Ishikawa (cell line): ENCODE data around the gene ZBTB16.

ENCODE experiments used
- CEBPB ChIP-seq: IDR thresholded peaks from 2 replicates; pipeline ENCODE4 v1.6.1; 2012
- CREB1 ChIP-seq: IDR thresholded peaks from 2 replicates; pipeline ENCODE4 v1.6.1; 2012; ENCODE audit warnings: low read depth
- EGR1 ChIP-seq: IDR thresholded peaks from 2 replicates; pipeline ENCODE4 v1.6.1; 2012
- EP300 ChIP-seq: IDR thresholded peaks from 2 replicates; pipeline ENCODE4 v1.6.1; 2012; ENCODE audit warnings: borderline replicate concordance
- FOXM1 ChIP-seq: IDR thresholded peaks from 2 replicates; pipeline ENCODE4 v1.6.1; 2012; ENCODE audit warnings: low read depth, borderline replicate concordance
- MAX ChIP-seq: IDR thresholded peaks from 2 replicates; pipeline ENCODE4 v1.6.1; 2012
- NFIC ChIP-seq: IDR thresholded peaks from 2 replicates; pipeline ENCODE4 v1.6.1; 2012
- RAD21 ChIP-seq: IDR thresholded peaks from 2 replicates; pipeline ENCODE4 v1.6.1; 2012; ENCODE audit warnings: low read depth
- REST ChIP-seq: IDR thresholded peaks from 2 replicates; pipeline ENCODE4 v1.6.1; 2012; ENCODE audit warnings: low read depth, mild to moderate bottlenecking
- TAF1 ChIP-seq: IDR thresholded peaks from 2 replicates; pipeline ENCODE4 v1.6.1; 2012; ENCODE audit warnings: low read depth, mild to moderate bottlenecking
- TCF12 ChIP-seq: IDR thresholded peaks from 2 replicates; pipeline ENCODE4 v1.6.1; 2012; ENCODE audit warnings: low read depth
- TEAD4 ChIP-seq: IDR thresholded peaks from 2 replicates; pipeline ENCODE4 v1.6.1; 2012
- USF1 ChIP-seq: IDR thresholded peaks from 2 replicates; pipeline ENCODE4 v1.6.1; 2012
- YY1 ChIP-seq: IDR thresholded peaks from 2 replicates; pipeline ENCODE4 v1.6.1; 2012; ENCODE audit warnings: low read depth
- ZBTB7A ChIP-seq: IDR thresholded peaks from 2 replicates; pipeline ENCODE4 v1.6.1; 2012; ENCODE audit warnings: low read depth

Gene ZBTB16

DNA sequence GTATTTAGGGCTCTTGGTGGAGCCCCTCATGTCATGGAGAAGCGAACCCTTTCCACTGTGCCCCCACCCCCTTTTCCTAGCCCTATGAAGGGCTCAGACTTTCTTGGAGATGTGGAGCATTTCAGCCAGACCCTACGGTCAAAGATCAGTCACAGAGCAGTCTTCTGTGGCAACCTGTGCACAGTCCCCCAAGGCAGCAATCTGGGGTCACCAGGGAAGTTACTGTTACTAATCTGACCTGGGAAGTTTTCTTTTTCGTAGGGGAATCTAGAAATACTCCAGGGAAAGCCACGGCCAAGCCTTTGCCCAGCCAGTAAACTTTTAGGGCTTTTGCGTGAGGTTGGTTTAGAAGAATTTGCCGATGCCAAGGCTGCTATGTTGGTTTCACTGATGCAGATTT, 50.6 kb downstream of the ZBTB16 start:
- TF ChIP-seq ZBTB7A, result no peak
- no peak for TF ChIP-seq EP300
- TF ChIP-seq USF1, result no peak
- TF ChIP-seq REST, result no peak
- TF ChIP-seq TEAD4, result no peak
- no peak for TF ChIP-seq CREB1
- no peak for TF ChIP-seq MAX
- TF ChIP-seq CEBPB, result no peak

- no peak for TF ChIP-seq EP300
These were observed 51.7 kb downstream of the ZBTB16 start for GRCh38 chr11:114110952-114111947.

DNA sequence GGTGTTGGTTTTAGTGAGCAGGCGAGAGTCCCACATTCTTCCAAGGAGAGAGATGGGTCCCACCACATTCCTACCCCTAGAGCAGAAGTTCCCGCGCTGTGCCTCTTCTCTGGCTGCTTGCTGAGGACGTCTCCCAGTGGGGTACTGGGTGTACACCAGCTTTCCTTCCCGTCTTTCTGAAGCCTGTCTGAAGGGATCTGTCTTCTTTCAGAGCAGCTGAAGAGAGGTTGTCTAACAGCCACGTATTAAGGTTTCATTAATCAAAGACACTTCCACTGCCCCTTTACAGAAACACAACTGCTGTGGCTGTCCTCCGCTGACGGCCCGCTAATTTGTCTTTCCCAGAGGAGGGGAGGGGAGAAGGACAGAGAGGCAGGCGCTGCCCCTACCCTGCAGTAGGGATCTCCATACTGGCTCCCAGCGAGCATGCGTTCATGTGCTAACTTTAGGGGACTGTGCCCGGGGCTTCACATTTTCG, 56.0 kb downstream of the ZBTB16 start:
- TF ChIP-seq TEAD4 (no peak), TCF12 (no peak), ZBTB7A (no peak), EP300 (no peak), REST (no peak), MAX (no peak), CREB1 (no peak), RAD21 (no peak), NFIC (no peak), USF1 (no peak), YY1 (no peak), TAF1 (no peak), FOXM1 (no peak), CEBPB (no peak), EGR1 (no peak)

GRCh38 chr11:114116357-114116756, 56.8 kb downstream of the ZBTB16 start:
- TF ChIP-seq ZBTB7A, result no peak
- no peak for TF ChIP-seq EP300
- no peak for TF ChIP-seq MAX
- no peak for TF ChIP-seq TAF1
- no peak for TF ChIP-seq RAD21
- no peak for TF ChIP-seq TCF12
- no peak for TF ChIP-seq TEAD4
- TF ChIP-seq NFIC, result no peak

DNA sequence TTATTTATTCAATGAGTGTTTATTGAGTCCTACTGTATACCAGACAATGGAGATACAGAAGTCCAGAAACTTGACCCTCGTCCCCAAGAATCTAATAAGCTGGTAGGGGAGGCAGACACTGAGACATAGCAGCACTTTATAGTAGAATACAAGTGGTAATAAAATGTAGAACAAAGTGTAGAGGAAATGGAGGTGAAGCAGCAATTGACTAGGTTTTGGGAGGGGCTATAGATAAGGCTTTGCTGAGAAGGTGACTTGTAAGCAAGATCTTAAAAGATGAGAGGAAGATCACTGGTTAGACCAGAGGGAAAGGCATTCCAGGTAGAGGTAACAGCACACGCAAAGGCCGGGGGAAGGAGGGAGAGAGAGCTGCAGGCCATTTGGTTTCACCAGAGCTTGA, 57.3 kb downstream of the ZBTB16 start:
- TF ChIP-seq TAF1 (no peak), YY1 (no peak), USF1 (no peak), CREB1 (no peak), EP300 (no peak), MAX (no peak), EGR1 (no peak), TCF12 (no peak), TEAD4 (no peak), RAD21 (no peak), FOXM1 (no peak)
